HG02678 (cell line): ENCODE measurements around the gene SLC45A3.
"Not testable (repeated sequence)": the region's sequence is repeated elsewhere in the genome, so short reads cannot be mapped to it uniquely, and the experiment has no call there.

Experiments used
- ATAC-seq: cut with Tn5 transposase; IDR thresholded peaks from one replicate; pipeline ENCODE4 v1.9.1; 2021; ENCODE audit warnings: mild to moderate bottlenecking, moderate library complexity; ENCODE audit not compliant: unreplicated experiment

Gene SLC45A3, protein sequence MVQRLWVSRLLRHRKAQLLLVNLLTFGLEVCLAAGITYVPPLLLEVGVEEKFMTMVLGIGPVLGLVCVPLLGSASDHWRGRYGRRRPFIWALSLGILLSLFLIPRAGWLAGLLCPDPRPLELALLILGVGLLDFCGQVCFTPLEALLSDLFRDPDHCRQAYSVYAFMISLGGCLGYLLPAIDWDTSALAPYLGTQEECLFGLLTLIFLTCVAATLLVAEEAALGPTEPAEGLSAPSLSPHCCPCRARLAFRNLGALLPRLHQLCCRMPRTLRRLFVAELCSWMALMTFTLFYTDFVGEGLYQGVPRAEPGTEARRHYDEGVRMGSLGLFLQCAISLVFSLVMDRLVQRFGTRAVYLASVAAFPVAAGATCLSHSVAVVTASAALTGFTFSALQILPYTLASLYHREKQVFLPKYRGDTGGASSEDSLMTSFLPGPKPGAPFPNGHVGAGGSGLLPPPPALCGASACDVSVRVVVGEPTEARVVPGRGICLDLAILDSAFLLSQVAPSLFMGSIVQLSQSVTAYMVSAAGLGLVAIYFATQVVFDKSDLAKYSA

DNA sequence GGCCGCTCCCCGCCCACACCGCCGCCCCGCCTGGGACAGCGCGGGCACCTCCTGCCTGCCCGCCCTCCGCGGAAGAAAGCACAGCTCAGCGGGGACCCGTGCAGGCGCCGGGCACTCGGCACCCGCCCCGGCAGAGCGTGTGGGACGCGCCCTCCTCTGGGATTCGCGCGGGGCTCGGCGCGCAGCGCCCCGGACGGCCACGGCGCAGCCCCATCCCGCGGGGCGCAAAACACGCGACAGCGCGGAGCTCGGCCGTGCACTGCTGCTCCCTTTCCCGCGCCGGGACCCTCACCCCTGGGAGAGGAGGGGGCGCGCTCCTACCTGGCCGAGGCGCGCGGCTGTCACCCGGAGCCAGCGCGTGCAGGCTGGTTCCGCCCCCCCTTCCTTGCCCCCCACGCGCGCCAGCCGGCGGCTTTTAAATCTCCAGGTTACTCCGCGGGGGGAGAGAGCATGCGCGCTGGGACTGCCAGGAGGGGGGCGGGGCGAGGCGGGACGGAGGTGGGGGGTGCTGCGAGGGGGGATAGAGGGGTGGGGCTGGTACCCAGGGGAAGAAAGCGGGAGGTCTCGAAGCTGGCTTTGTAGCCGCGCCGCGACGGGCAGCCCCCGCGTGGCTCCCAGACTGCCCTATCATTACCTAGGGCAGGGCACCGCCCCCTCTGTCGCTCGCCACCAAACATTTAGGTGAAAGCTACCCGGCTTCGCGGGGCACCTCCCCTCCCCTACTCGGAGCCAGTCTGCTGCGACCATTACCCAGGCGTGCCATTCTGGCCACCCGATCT lies at the start of gene SLC45A3:
SLC45A3 (minus strand) TSS at position 437 of the 779 bp plus-strand sequence. CDS start 15,853 bp downstream, outside the sequence.
- ATAC-seq, result peak; percentile 55

- no peak for ATAC-seq
Observed at GRCh38 chr1:205726619-205727125, 46.4 kb upstream of the SLC45A3 start.

DNA sequence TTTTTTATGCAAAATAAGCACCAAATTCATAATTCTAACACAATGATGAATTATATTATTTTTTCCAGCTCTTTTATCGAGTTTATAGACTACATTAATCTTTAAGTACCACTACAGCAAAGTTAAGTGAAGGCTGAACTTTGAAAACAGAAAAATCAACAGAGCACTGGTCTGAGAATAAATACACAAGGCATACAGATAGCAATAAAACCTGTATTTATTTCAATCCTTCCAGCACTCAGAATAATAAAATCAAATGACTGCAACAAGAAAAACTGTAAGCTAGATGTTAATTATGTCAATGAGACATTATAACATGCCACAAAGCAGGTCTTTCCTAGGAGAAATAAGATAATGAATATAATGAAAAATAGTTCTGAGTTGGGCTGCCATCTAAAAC lies 45.2 kb upstream of the SLC45A3 start:
- no peak for ATAC-seq

DNA sequence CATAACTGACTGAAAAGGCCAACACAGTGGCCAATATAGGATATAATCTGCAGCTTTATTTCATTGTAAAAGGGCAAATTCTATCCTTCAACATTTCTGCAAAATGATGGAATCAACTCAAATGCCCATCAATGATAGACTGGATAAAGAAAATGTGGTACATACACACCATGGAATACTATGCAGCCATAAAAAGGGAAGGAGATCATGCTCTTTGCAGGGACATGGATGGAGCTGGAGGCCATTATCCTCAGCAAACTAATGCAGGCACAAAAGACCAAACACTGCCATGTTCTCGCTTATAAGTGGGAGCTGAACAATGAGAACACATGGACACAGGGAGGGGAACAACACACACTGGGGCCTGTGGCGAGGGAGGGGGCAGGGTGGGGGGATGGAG lies 40.4 kb upstream of the SLC45A3 start:
- not testable (repeated sequence) for ATAC-seq

- ATAC-seq, result no peak
Observed at GRCh38 chr1:205719762-205720161, 39.5 kb upstream of the SLC45A3 start.

DNA sequence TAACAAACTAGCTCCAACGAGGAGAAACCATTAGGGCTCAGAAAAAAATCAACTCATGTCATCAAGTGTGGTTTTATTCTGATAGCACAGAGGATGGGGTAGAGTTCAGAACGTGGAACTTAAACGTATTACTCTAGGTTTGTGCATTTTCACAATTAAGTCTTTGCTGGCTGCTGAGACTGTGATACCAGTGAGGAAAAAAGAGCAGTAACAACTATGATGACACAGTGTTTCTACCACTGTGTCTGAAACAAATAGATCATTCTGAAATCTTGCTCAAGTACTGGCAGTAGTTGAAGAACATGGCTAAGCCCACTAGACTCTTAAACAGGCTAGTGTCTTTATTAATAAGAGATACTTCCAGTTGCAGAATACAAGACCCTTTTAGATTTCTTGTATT lies 38.7 kb upstream of the SLC45A3 start:
- no peak for ATAC-seq

DNA sequence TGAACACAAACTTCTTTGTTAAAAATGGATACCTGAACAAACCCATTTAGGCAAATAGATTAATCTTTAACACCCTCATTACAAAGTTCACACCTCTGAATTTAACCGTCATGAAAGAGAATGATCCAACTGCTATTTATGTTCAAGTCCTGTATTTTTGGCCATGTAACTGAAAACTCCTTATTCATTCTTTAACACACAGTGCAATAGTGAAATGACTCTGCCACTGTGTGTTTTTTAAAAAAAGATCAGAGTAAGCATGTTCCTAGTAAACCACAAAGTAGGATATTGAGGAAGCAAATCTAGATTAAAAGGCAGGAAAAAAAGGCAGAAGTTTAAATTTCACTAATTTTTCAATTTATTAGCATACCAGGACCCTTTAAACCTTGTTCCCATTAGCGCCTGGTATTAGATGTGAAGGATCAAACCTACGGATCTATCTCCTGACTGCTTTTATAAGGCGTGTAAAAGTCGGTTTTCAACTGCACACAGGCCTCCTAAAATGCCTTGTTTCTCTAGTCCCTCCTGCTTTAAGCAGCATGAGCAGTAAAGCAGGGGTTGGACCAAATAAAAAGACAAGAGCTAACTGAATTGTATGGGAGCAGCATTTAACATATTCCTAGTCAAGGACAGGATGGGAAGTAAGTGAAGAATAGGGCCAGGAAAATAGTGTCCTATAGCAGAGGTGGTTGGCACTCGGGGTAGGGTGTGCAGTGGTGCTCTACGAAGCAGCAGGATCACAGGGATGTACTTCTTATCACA lies 36.2 kb upstream of the SLC45A3 start:
- no peak for ATAC-seq

- ATAC-seq, result no peak
Observed at GRCh38 chr1:205715628-205716027, 35.3 kb upstream of the SLC45A3 start.

DNA sequence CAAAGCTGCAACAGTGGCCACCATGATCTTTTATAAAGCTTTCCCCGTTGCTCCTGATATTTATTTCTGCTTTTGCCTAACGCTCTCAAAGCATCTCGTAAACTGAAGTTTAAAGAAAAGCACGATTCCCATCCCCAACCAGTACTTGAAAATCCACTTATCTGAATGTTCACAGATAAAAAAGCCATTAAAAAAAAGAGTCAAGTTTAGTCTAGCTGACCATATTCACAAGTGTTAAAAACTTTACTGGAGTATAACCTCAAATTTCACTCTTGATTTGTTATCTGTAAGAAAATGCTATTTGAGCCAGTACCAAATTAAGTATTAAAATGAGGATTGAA lies 34.6 kb upstream of the SLC45A3 start:
- ATAC-seq, result no peak

GRCh38 chr1:205714190-205714905 lies 34.0 kb upstream of the SLC45A3 start:
- no peak for ATAC-seq

DNA sequence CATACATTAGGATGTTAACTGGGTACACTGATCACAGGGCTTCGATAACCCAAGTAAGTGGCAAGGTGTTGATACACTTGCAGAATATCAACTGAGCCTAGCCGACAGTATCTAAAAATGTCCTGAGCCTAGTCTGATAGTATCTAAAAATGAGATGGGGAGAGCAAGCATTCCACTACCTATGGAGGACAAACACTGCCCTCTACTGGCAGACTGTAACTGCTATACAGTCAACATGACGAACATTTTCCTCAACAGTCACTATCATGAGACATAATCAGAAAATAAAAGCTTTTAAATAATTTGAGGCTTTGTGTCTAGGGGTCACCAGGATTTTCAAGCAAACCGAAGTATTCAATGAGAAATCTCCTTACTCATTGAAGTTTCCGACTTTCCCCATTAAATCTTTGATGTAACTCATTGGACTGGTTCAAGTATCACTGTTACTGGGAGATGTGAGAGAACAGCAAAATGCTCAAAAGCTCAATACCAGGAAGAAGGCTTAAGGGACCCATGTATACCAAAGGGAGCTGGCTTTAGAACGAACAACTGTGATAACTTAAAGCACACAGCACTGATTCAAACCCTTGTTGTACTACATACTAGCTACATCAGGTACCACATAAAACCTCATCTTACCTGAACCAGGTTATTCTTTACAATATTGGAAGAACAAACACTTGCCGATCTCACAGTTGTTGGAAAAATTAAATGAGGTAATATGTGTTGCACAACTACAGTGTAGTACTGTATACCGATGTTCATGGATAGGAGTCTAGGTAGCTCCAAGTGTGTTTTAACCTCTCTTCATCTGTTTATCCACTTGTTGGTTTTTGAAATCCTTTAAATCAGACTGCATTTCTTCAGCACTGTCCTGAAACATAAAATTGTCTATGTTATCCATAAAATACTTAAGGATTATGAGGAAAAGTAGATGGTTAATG lies 31.1 kb upstream of the SLC45A3 start:
- ATAC-seq, result peak; percentile 59

DNA sequence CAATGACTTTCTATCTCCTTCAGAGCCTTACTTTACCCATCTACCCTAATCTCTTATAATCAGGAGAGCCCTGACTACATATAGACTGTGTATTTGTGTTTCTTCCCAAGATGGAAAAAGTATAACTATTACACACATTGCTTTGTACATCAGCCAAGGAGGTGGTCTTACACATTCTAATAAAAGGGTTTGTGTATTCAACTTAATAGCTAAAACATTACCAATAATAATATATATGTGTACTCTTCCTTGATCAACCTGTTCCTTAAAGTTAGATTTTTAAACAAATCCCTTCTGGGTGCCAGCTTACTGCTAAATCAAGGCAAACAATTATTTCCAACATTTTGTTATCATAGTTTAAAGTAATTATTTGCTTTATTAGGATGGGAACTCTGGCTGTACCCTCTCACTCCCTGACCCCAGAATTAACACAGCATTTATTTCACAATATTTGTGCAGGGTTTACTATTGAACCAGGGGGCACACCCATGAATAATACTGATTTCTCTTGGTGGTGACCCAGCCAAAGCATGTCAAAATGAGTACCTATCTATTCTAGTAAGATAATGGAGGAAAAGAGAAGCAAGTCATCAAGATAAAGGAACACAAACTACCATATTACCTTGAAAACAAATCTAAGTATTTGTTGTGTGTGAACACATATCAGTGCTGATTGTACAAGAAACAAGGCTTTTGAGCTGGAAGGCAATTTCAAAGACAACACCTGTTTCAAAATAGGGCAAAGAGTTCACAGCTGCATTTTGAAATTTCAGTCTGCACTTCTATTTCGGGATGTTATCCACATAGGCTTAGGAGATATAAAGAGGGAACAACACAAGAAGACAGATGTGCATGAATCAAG lies 30.1 kb upstream of the SLC45A3 start:
- no peak for ATAC-seq

DNA sequence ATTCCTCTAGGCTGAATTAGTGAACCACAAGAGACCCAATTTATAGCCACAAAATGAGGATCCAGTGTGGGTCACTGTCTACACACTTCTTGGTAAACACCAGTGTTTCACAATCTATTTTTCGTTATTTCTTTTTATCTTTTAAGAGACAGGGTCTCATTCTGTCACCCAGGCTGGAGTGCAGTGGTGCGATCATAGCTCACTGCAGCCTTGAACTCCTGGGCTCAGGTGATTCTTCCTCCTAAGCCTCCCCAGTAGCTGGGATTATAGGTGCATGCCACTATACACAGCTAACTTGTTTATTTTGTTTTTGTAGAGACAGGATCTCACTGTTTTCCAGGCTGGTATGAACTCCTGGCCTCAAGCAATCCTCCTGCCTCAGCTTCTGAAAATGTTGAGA lies 29.3 kb upstream of the SLC45A3 start:
- no peak for ATAC-seq

DNA sequence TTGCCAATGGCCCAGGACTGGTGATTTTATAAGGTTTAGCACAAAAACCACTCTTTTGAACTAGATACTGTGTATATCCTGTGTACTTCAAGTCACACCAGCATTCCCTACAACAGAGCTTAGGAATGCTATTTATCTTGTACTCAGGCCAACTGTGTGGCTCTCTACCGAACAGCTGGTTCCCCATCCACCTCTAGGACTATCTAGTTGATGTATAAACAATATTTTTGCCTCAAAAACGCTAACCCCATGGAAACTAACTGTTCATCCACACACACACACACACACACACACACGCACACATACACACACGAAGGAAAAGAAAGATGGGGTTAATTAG lies 28.7 kb upstream of the SLC45A3 start:
- ATAC-seq, result no peak

GRCh38 chr1:205706601-205707502 lies 26.5 kb upstream of the SLC45A3 start:
- no peak for ATAC-seq

DNA sequence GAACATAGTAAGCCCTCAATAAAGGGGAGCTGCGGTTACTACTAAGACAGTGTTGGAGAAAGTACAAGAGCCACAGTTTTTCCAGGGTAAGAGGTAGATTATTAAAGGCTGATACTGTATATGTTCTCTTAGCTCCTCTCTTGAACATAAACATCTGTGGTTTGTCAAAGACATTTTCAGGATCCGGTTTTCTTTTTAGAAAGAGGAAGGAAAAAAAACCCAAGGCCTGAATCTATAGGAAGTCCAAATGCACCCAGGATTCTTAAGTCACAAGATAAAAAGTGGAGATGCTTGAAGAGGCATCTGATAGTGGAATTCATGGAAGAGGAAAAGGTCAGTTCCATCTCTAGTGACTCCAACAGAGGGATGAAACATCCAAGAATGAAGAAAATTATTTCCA lies 24.6 kb upstream of the SLC45A3 start:
- no peak for ATAC-seq

GRCh38 chr1:205703072-205703471 lies 22.8 kb upstream of the SLC45A3 start:
- no peak for ATAC-seq
